NB4 (cell line): ENCODE measurements around the gene RNF7.

Experiments used
- MAX ChIP-seq: IDR thresholded peaks from 2 replicates; pipeline ENCODE4 v1.6.1; 2011; ENCODE audit warnings: low read depth, low read length
- POLR2A ChIP-seq: IDR thresholded peaks from 2 replicates; pipeline ENCODE4 v1.6.1; 2011; ENCODE audit warnings: mild to moderate bottlenecking; ENCODE audit not compliant: insufficient read length; ENCODE audit errors: extremely low read depth
- TF ChIP-seq, protein P1 (sequence below): IDR thresholded peaks from one replicate; pipeline ENCODE4 v1.5.1; 2012; ENCODE audit warnings: low read depth, low read length

DNA sequence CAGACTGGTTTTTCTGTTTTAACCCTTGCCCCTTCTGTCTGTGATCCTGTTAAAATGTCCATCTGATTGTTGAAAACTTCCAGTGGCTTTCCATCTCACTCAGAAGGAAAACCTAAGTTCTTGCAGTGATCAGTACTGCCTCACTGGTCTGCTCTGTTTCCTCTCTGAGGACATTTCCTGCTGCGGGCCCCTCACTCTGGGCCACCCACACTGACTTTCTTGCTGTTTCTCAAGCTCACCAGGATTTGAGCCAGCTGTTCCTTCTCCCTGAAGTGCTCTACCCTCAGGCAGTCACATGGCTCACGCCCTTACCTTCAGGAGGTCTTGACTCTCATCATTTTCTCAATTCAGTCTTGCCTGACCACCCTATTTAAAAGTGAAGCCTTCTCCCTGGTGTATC is 26.9 kb downstream of the RNF7 start:
- TF ChIP-seq, protein P1, sequence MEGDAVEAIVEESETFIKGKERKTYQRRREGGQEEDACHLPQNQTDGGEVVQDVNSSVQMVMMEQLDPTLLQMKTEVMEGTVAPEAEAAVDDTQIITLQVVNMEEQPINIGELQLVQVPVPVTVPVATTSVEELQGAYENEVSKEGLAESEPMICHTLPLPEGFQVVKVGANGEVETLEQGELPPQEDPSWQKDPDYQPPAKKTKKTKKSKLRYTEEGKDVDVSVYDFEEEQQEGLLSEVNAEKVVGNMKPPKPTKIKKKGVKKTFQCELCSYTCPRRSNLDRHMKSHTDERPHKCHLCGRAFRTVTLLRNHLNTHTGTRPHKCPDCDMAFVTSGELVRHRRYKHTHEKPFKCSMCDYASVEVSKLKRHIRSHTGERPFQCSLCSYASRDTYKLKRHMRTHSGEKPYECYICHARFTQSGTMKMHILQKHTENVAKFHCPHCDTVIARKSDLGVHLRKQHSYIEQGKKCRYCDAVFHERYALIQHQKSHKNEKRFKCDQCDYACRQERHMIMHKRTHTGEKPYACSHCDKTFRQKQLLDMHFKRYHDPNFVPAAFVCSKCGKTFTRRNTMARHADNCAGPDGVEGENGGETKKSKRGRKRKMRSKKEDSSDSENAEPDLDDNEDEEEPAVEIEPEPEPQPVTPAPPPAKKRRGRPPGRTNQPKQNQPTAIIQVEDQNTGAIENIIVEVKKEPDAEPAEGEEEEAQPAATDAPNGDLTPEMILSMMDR, result no peak
- TF ChIP-seq POLR2A, result no peak
- no peak for TF ChIP-seq MAX
